Panc1 (cell line): ENCODE results near the gene HELT. TPM values are rescaled to one million over a fixed set of nuclear protein-coding genes. Genes with fewer than 3 reads are reported as not detected.

Source experiments
- ATAC-seq: fragments of 200-7000 bp; cut with Tn5 transposase; 2 replicates; pipeline ENCODE4 v1.9.1; 2020; ENCODE audit warnings: mild to moderate bottlenecking, moderate library complexity
- BruUV-seq: library from RNA; stranded (reverse); fragments of 400-500 nt; replicated peaks from 2 replicates; lab custom pipeline; 2021; lab: Mats Ljungman, UMichigan
- CTCF ChIA-PET: fragments of 300-600 bp; sonication (Branson Sonifier 250); formaldehyde crosslinking; loops from one replicate; lab custom pipeline; 2022; ENCODE audit warnings: antibody characterized with exemption; lab: Charles Lee
- POLR2A ChIA-PET: fragments of 300-600 bp; sonication (Branson Sonifier 250); formaldehyde crosslinking; loops from one replicate; lab custom pipeline; 2022; ENCODE audit warnings: antibody characterized with exemption; lab: Charles Lee
- DNase-seq: peaks from one replicate; pipeline ENCODE4 v3.0.0-alpha.2; 2010; ENCODE audit warnings: low read depth, low spot score
- H3K27ac ChIP-seq: 2 replicates; pipeline ENCODE4 v1.5.1; 2011; ENCODE audit warnings: mild to moderate bottlenecking, low read length, inconsistent platforms
- H3K27me3 ChIP-seq: fragments of 200-500 bp; sonication (Bioruptor generic); 2 replicates; pipeline ENCODE4 v1.6.0; 2014; ENCODE audit warnings: low read length, inconsistent platforms; ENCODE audit not compliant: control insufficient read depth, insufficient read depth
- H3K36me3 ChIP-seq: fragments of 200-500 bp; sonication (Bioruptor generic); 2 replicates; pipeline ENCODE4 v1.5.1; 2014; ENCODE audit warnings: inconsistent platforms, mild to moderate bottlenecking, low read length, moderate library complexity; ENCODE audit not compliant: control insufficient read depth, insufficient read depth
- H3K4me1 ChIP-seq: 2 replicates; pipeline ENCODE4 v1.5.1; 2011; ENCODE audit warnings: inconsistent platforms, mild to moderate bottlenecking, low read length, moderate library complexity; ENCODE audit not compliant: control insufficient read depth, insufficient read depth
- H3K4me3 ChIP-seq, 2 experiments: 2 replicates each; pipeline ENCODE4 v1.5.1; 2011 to 2012; ENCODE audit warnings: low read depth in 2 of 2, low read length in 2 of 2, mild to moderate bottlenecking in 2 of 2, inconsistent platforms in 1 of 2, moderate library complexity in 1 of 2
- H3K9me3 ChIP-seq: fragments of 200-500 bp; sonication (Bioruptor generic); 2 replicates; pipeline ENCODE4 v1.5.1; 2014; ENCODE audit warnings: low read depth, mild to moderate bottlenecking, inconsistent platforms, low read length, moderate library complexity; ENCODE audit not compliant: control insufficient read depth, insufficient read depth
- CTCF ChIP-seq: fragments of 450-650 bp; IDR thresholded peaks from 2 replicates; pipeline ENCODE4 v1.5.1; 2017; ENCODE audit warnings: mild to moderate bottlenecking
- POLR2AphosphoS5 ChIP-seq: IDR thresholded peaks from 2 replicates; pipeline ENCODE4 v1.6.1; 2012; ENCODE audit warnings: mild to moderate bottlenecking, low read depth, low read length, moderate library complexity
- REST ChIP-seq, 2 experiments: IDR thresholded peaks; 2 replicates each; pipeline ENCODE4 v1.6.1; 2011 to 2012; ENCODE audit warnings: low read depth in 2 of 2, control low read depth in 1 of 2, low read length in 1 of 2, mild to moderate bottlenecking in 1 of 2, moderate library complexity in 1 of 2; ENCODE audit not compliant: insufficient read depth in 1 of 2
- SIN3A ChIP-seq: IDR thresholded peaks from 2 replicates; pipeline ENCODE4 v1.6.1; 2012; ENCODE audit warnings: low read depth, mild to moderate bottlenecking, low read length, moderate library complexity, borderline replicate concordance; ENCODE audit not compliant: insufficient read depth
- TCF7L2 ChIP-seq: IDR thresholded peaks from 2 replicates; pipeline ENCODE4 v1.6.1; 2011; ENCODE audit warnings: mild to moderate bottlenecking, low read depth, low read length, inconsistent platforms
- in situ Hi-C: cut with HindIII; loops from 2 replicates; pipeline ENCODE4 v1.10.0; 2016; ENCODE audit warnings: low sequenced_read_pairs, low pct_unique_long_range_greater_than_20kb
- intact Hi-C: fragments of 100-400 bp; cut with micrococcal nuclease; formaldehyde crosslinking; loops from one replicate; pipeline ENCODE4 v1.10.0; 2022; ENCODE audit not compliant: unreplicated experiment
- total RNA-seq: library from RNA; stranded (reverse); gene quantifications from one replicate; pipeline ENCODE4 v1.2.1, GENCODE V29; 2021; ENCODE audit not compliant: unreplicated experiment

Gene HELT
- total RNA-seq, 1 experiment from 2014 or later: not detected

GRCh38 chr4:184979461-184980124 is 38.7 kb upstream of the HELT start:
- in situ Hi-C loops (no loop called here), intact Hi-C loops (no loop called here)
- no peak for ATAC-seq
- H3K9me3 ChIP-seq: no peaks in the 10 kb centered on the region
- POLR2A ChIA-PET: no interaction called here
- no peak for DNase-seq
- H3K4me3 ChIP-seq: no peak overlapping the region
- H3K27me3 ChIP-seq: peaks cover 2% of the 10 kb centered on the region
- H3K4me1 ChIP-seq: no peaks in the 10 kb centered on the region
- no peak overlapping the region for H3K27ac ChIP-seq
- no TSS peak for BruUV-seq
- H3K36me3 ChIP-seq: no peaks in the 10 kb centered on the region
- CTCF ChIA-PET: no interaction called here
- TF ChIP-seq CTCF: no peak
- no peak for TF ChIP-seq POLR2AphosphoS5
- no peak for TF ChIP-seq REST (IDR thresholded peaks at IDR 0.05; ENCODE audit: insufficient read depth in 1 of 2, low read depth in 2 of 2, low read length in 1 of 2)
- no peak for TF ChIP-seq TCF7L2
- no peak for TF ChIP-seq SIN3A

- H3K9me3 ChIP-seq: no peaks in the 10 kb centered on the region
- in situ Hi-C loops (no loop called here), intact Hi-C loops (no loop called here)
- H3K36me3 ChIP-seq: no peaks in the 10 kb centered on the region
- TF ChIP-seq TCF7L2: no peak
- TF ChIP-seq REST (IDR thresholded peaks at IDR 0.05; ENCODE audit: insufficient read depth in 1 of 2, low read depth in 2 of 2, low read length in 1 of 2): no peak
- peaks cover 2% of the 10 kb centered on the region for H3K27me3 ChIP-seq
- POLR2A ChIA-PET: no interaction called here
- no peak overlapping the region for H3K4me3 ChIP-seq
- CTCF ChIA-PET: no interaction called here
- no peak for DNase-seq
- H3K27ac ChIP-seq: no peak overlapping the region
- BruUV-seq: no TSS peak
- ATAC-seq: no peak
- H3K4me1 ChIP-seq: no peaks in the 10 kb centered on the region
These were observed 38.0 kb upstream of the HELT start for GRCh38 chr4:184980261-184980660.
